ENCODE results near the gene SF3B3. TPM values are rescaled to one million over a fixed set of nuclear protein-coding genes. Genes with fewer than 3 reads are reported as not detected.

The SF3B3 gene
- total RNA-seq, 1 experiment from 2014 or later: 475 TPM

DNA sequence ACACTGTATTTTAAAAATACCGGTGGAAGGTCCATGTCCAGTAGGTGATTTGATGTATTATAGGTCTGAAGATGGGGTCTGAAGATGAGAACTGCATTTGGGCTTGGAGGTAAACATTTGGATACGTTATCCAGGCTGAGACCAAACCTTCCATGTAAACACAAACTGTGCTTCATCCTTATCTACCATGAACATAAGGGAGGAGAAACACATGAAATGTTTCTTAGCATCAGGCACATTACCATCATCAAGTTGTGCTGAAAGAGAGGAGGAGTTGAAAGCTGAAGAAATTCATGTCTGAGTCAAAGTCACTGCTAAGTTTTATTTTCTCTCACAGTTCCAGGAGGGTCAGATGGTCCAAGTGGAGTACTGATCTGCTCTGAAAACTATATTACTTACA, 11.4 kb downstream of the SF3B3 start:
- Mint-ChIP-seq H3K36me3 (peaks cover 88% of the 10 kb centered on the region), H3K27me3 (ENCODE audit: low read depth) (no peaks in the 10 kb centered on the region), H3K4me3 (no peak overlapping the region), H3K4me1 (no peaks in the 10 kb centered on the region), H3K27ac (peak overlapping the region; percentile 42; the same call in 1 of the 2 replicates), H3K9me3 (no peaks in the 10 kb centered on the region)
- TF ChIP-seq ESRRA (CRISPR knock-in tag; IDR thresholded peaks at IDR 0.05; ENCODE audit: borderline replicate concordance) (no peak), ZNF317 (CRISPR knock-in tag; IDR thresholded peaks at IDR 0.05; ENCODE audit: borderline replicate concordance, low read depth) (no peak), SMAD3 (CRISPR knock-in tag; IDR thresholded peaks at IDR 0.05; ENCODE audit: borderline replicate concordance) (no peak), EMX1 (CRISPR knock-in tag; IDR thresholded peaks at IDR 0.05) (no peak), ATF1 (CRISPR knock-in tag; IDR thresholded peaks at IDR 0.05) (no peak), JAZF1 (CRISPR knock-in tag; IDR thresholded peaks at IDR 0.05) (no peak), NR3C1 (CRISPR knock-in tag; conservative IDR thresholded peaks at IDR 0.05; ENCODE audit: low read depth) (no peak), SP1 (CRISPR knock-in tag; conservative IDR thresholded peaks at IDR 0.05) (no peak)
- TF ChIP-seq, protein P1, sequence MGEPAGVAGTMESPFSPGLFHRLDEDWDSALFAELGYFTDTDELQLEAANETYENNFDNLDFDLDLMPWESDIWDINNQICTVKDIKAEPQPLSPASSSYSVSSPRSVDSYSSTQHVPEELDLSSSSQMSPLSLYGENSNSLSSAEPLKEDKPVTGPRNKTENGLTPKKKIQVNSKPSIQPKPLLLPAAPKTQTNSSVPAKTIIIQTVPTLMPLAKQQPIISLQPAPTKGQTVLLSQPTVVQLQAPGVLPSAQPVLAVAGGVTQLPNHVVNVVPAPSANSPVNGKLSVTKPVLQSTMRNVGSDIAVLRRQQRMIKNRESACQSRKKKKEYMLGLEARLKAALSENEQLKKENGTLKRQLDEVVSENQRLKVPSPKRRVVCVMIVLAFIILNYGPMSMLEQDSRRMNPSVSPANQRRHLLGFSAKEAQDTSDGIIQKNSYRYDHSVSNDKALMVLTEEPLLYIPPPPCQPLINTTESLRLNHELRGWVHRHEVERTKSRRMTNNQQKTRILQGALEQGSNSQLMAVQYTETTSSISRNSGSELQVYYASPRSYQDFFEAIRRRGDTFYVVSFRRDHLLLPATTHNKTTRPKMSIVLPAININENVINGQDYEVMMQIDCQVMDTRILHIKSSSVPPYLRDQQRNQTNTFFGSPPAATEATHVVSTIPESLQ (CRISPR knock-in tag; IDR thresholded peaks at IDR 0.05): no peak
- TF ChIP-seq, protein P2, sequence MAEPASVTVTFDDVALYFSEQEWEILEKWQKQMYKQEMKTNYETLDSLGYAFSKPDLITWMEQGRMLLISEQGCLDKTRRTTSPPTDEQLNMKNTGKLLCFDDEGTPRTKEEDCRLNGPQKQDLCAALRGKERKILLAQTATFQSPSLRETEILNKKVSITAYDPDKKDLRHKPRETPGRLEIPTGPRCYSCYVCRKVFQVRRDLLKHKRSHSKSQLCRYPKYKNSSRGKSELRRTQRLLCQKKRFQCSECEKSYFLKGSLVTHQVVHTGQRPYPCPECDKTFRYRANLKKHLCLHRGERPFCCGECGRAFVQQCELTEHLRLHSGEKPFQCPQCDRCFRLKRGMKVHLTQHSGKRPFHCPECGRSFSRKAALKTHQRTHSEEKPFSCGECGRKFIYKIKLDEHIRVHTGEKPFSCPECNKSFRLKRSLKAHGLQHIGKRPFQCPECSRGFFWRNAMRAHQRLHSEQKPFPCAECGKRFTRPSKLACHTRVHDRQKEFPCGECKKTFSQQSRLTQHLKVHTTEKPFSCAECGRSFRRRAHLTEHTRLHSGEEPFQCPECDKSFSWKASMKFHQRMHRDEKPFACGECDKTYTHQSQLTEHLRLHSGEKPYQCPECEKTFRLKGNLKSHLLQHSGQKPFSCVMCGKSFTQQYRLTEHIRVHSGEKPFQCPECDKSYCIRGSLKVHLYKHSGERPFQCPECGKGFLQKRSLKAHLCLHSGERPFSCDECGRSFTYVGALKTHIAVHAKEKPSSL (CRISPR knock-in tag; conservative IDR thresholded peaks at IDR 0.05): no peak
- TF ChIP-seq, protein P3, sequence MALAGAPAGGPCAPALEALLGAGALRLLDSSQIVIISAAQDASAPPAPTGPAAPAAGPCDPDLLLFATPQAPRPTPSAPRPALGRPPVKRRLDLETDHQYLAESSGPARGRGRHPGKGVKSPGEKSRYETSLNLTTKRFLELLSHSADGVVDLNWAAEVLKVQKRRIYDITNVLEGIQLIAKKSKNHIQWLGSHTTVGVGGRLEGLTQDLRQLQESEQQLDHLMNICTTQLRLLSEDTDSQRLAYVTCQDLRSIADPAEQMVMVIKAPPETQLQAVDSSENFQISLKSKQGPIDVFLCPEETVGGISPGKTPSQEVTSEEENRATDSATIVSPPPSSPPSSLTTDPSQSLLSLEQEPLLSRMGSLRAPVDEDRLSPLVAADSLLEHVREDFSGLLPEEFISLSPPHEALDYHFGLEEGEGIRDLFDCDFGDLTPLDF (CRISPR knock-in tag; IDR thresholded peaks at IDR 0.05): no peak
- TF ChIP-seq, protein P4, sequence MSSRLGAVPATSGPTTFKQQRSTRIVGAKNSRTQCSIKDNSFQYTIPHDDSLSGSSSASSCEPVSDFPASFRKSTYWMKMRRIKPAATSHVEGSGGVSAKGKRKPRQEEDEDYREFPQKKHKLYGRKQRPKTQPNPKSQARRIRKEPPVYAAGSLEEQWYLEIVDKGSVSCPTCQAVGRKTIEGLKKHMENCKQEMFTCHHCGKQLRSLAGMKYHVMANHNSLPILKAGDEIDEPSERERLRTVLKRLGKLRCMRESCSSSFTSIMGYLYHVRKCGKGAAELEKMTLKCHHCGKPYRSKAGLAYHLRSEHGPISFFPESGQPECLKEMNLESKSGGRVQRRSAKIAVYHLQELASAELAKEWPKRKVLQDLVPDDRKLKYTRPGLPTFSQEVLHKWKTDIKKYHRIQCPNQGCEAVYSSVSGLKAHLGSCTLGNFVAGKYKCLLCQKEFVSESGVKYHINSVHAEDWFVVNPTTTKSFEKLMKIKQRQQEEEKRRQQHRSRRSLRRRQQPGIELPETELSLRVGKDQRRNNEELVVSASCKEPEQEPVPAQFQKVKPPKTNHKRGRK (CRISPR knock-in tag; IDR thresholded peaks at IDR 0.05; ENCODE audit: borderline replicate concordance): no peak
- TF ChIP-seq, protein P5, sequence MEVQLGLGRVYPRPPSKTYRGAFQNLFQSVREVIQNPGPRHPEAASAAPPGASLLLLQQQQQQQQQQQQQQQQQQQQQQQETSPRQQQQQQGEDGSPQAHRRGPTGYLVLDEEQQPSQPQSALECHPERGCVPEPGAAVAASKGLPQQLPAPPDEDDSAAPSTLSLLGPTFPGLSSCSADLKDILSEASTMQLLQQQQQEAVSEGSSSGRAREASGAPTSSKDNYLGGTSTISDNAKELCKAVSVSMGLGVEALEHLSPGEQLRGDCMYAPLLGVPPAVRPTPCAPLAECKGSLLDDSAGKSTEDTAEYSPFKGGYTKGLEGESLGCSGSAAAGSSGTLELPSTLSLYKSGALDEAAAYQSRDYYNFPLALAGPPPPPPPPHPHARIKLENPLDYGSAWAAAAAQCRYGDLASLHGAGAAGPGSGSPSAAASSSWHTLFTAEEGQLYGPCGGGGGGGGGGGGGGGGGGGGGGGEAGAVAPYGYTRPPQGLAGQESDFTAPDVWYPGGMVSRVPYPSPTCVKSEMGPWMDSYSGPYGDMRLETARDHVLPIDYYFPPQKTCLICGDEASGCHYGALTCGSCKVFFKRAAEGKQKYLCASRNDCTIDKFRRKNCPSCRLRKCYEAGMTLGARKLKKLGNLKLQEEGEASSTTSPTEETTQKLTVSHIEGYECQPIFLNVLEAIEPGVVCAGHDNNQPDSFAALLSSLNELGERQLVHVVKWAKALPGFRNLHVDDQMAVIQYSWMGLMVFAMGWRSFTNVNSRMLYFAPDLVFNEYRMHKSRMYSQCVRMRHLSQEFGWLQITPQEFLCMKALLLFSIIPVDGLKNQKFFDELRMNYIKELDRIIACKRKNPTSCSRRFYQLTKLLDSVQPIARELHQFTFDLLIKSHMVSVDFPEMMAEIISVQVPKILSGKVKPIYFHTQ (CRISPR knock-in tag; IDR thresholded peaks at IDR 0.05): no peak
- TF ChIP-seq, protein P6, sequence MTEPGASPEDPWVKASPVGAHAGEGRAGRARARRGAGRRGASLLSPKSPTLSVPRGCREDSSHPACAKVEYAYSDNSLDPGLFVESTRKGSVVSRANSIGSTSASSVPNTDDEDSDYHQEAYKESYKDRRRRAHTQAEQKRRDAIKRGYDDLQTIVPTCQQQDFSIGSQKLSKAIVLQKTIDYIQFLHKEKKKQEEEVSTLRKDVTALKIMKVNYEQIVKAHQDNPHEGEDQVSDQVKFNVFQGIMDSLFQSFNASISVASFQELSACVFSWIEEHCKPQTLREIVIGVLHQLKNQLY (CRISPR knock-in tag; IDR thresholded peaks at IDR 0.05): no peak
- TF ChIP-seq, protein P7, sequence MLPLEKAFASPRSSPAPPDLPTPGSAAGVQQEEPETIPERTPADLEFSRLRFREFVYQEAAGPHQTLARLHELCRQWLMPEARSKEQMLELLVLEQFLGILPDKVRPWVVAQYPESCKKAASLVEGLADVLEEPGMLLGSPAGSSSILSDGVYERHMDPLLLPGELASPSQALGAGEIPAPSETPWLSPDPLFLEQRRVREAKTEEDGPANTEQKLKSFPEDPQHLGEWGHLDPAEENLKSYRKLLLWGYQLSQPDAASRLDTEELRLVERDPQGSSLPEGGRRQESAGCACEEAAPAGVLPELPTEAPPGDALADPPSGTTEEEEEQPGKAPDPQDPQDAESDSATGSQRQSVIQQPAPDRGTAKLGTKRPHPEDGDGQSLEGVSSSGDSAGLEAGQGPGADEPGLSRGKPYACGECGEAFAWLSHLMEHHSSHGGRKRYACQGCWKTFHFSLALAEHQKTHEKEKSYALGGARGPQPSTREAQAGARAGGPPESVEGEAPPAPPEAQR (CRISPR knock-in tag; IDR thresholded peaks at IDR 0.05): no peak
- DNase-seq (ENCODE audit: low spot score): no peak
- ATAC-seq: no peak
- POLR2A ChIA-PET: no interaction called here
- CTCF ChIA-PET: no interaction called here
